ENCODE data around the gene TP53I11.

The TP53I11 gene

DNA sequence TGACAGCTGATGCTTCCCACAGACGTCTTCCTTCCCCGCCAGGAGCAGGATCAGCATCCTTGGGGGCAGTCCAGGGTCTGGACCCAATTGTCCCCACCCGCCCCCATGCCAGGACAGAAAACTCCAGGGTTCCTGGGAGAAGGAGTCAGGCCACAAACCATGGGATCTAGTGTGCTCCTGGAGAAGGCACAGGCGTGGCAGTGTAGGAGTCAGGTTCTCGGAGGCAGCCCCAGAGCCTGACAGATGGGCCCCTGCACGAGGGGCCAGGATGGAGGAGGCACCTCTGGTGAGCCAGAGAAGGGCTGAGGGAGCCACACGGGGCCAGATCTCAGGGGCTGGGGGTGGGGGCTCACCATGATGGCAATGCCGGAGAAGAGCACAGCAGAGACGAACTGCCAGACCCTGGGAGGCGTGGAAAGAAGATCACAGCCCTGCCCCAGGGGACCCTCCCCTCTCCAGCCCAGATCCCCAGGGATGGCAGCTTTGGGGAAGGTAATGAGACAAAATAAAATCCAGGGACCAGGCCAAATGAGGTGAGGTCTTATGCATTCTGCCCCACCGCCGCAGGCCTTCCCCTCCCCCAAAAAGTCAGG, 13.6 kb downstream of the TP53I11 start:
- Histone ChIP-seq H3K4me1 (ENCODE audit: control insufficient read depth, insufficient read depth, low read length) (peaks cover 10% of the 10 kb centered on the region; the same call in 1 of the 2 replicates), H3K4me3 (ENCODE audit: low read depth, low read length) (no peak overlapping the region), H3K27me3 (ENCODE audit: control insufficient read depth, insufficient read depth, low read length) (no peaks in the 10 kb centered on the region), H3K36me3 (ENCODE audit: control insufficient read depth, insufficient read depth, low read length) (peaks cover 13% of the 10 kb centered on the region), H3K9me3 (ENCODE audit: control insufficient read depth, insufficient read depth, low read depth, low read length) (no peaks in the 10 kb centered on the region), H3K9ac (ENCODE audit: low read length) (no peak overlapping the region), H3K27ac (ENCODE audit: low read depth, low read length) (no peak overlapping the region)

DNA sequence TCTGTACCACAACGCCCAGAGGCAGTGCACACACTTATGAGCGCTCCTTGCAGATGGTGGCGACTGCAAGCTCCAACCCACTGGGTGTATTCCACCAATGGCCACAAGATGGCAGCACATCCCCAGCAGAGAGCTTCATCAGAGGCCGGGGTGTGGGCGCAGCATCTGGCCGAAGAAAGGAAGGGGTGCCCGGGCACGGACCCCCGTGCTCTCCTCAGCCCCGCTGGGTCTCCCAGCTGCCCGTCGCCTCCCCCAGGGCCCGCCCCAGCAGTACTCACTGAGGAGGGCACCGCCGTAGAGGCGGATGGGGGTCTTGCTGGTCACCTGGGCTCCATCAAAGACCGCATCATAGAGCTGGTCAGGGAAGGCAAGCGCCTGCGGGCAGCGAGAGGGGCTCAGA, 14.2 kb downstream of the TP53I11 start:
- Histone ChIP-seq H3K4me3 (ENCODE audit: low read depth, low read length) (no peak overlapping the region), H3K27ac (ENCODE audit: low read depth, low read length) (no peak overlapping the region), H3K9me3 (ENCODE audit: control insufficient read depth, insufficient read depth, low read depth, low read length) (no peaks in the 10 kb centered on the region), H3K4me1 (ENCODE audit: control insufficient read depth, insufficient read depth, low read length) (peaks cover 10% of the 10 kb centered on the region), H3K36me3 (ENCODE audit: control insufficient read depth, insufficient read depth, low read length) (peaks cover 13% of the 10 kb centered on the region), H3K9ac (ENCODE audit: low read length) (no peak overlapping the region), H3K27me3 (ENCODE audit: control insufficient read depth, insufficient read depth, low read length) (no peaks in the 10 kb centered on the region)

DNA sequence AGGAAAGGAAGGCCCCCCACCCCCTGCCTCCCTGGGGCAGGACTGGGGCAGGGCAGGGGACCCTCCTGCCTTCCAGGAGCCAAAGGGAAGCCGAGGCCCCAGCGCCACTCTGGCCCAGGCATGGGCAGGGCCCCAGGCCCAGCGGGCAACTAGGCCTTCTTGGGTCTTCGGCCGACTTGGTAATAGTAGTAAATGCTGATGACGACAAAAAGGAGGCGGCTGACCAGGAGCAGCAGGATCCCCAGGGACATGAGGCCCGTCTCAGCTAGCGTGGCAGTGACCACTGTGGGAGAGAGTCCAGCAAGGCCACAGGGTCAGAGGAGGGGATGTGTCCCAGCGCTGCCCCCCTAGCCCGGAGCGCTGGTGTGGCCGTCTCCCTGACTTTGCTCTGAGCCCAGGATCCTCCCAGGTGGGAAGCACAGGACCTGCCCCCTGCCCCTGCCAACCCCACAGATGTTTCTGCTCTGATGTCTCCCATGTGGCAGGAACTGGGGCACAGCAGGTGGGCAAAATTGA, 15.9 kb downstream of the TP53I11 start:
- no peak overlapping the region for H3K9ac ChIP-seq (ENCODE audit: low read length)
- peaks cover 20% of the 10 kb centered on the region for H3K36me3 ChIP-seq (ENCODE audit: control insufficient read depth, insufficient read depth, low read length)
- no peak overlapping the region for H3K27ac ChIP-seq (ENCODE audit: low read depth, low read length)
- H3K4me1 ChIP-seq (ENCODE audit: control insufficient read depth, insufficient read depth, low read length): peaks cover 20% of the 10 kb centered on the region
- no peaks in the 10 kb centered on the region for H3K27me3 ChIP-seq (ENCODE audit: control insufficient read depth, insufficient read depth, low read length)
- H3K9me3 ChIP-seq (ENCODE audit: control insufficient read depth, insufficient read depth, low read depth, low read length): no peaks in the 10 kb centered on the region
- no peak overlapping the region for H3K4me3 ChIP-seq (ENCODE audit: low read depth, low read length)

DNA sequence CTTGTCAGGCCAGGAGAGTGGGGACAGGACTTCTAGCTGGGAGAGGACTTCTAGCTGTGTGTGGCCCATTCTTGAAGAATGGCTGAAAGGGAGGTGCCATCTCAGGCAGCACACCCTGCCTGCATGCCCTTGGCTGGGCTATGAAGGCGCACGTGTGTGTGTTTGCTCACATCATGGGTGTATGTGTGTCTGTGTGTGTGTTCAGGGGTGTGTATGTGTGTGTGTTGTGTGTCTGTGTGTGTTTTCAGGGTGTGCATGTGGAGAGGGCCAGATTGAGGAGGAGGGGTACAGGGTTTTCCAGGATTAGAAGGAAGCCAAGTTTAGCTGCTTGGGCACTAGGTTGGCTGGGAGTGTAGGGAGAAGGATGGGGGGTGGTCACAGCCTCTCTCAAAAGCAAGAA, 16.6 kb downstream of the TP53I11 start:
- no peaks in the 10 kb centered on the region for H3K27me3 ChIP-seq (ENCODE audit: control insufficient read depth, insufficient read depth, low read length)
- no peak overlapping the region for H3K27ac ChIP-seq (ENCODE audit: low read depth, low read length)
- no peaks in the 10 kb centered on the region for H3K9me3 ChIP-seq (ENCODE audit: control insufficient read depth, insufficient read depth, low read depth, low read length)
- H3K4me3 ChIP-seq (ENCODE audit: low read depth, low read length): no peak overlapping the region
- H3K36me3 ChIP-seq (ENCODE audit: control insufficient read depth, insufficient read depth, low read length): peaks cover 23% of the 10 kb centered on the region
- peaks cover 17% of the 10 kb centered on the region for H3K4me1 ChIP-seq (ENCODE audit: control insufficient read depth, insufficient read depth, low read length)
- no peak overlapping the region for H3K9ac ChIP-seq (ENCODE audit: low read length)

DNA sequence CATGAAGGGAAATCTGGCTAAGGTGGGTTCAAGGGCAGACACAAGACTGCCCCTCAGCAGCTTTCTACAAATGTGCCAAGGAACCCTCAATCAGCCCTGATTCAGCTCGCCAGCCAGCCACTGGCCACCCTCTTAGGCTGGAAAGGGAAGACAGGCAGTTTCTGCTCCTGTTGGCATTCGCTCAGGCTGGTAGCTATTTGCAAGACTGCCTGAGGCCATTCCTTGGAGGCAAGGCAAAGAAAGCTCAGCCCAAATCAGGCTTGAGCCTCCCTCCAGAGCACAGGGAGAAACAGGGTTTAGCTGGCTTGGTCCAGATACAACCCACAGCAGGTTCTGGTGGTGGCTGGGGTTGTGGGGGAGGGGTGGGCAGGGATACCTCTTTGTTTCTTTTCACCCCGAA, 19.2 kb downstream of the TP53I11 start:
- H3K4me1 ChIP-seq (ENCODE audit: control insufficient read depth, insufficient read depth, low read length): peaks cover 30% of the 10 kb centered on the region
- H3K9ac ChIP-seq (ENCODE audit: low read length): no peak overlapping the region
- no peak overlapping the region for H3K27ac ChIP-seq (ENCODE audit: low read depth, low read length)
- no peak overlapping the region for H3K4me3 ChIP-seq (ENCODE audit: low read depth, low read length)
- peaks cover 23% of the 10 kb centered on the region for H3K36me3 ChIP-seq (ENCODE audit: control insufficient read depth, insufficient read depth, low read length)
- no peaks in the 10 kb centered on the region for H3K27me3 ChIP-seq (ENCODE audit: control insufficient read depth, insufficient read depth, low read length)
- no peaks in the 10 kb centered on the region for H3K9me3 ChIP-seq (ENCODE audit: control insufficient read depth, insufficient read depth, low read depth, low read length)

DNA sequence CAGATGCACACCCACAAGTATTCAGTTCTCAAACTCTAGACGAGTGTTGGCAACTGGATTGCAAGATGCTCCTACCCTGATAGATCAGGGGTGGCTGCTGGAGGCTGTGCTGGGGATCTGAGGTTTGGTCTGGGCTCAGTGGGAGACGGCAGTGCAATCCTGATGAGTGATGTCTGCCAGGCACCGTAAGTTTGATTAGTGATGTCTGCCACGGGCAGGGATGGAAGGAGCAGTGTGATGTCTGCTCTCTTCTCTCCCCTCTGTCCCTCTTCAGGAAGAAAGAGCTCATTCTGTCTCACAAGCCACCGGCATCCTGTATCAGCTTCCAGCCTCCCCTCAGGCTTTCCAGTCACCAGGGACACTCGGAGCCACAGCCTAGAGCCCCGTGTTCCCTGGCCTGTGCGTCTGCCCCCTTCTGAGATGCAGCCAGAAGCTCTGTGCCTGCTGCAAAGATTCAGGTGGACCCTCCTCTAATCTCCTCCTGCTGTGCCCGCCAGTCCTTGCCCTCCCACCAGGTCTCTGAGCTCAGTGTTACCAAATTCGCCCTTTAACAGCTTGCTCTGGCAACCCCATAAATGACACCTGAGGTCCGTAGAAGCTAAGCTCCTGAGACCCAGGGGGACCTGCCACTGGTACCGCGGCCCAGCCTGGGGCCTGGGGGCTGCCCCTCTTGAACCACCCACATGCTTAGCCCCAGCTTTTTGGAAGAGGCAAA, 19.9 kb downstream of the TP53I11 start:
- Histone ChIP-seq H3K27ac (ENCODE audit: low read depth, low read length) (no peak overlapping the region), H3K4me1 (ENCODE audit: control insufficient read depth, insufficient read depth, low read length) (peaks cover 30% of the 10 kb centered on the region), H3K27me3 (ENCODE audit: control insufficient read depth, insufficient read depth, low read length) (no peaks in the 10 kb centered on the region), H3K36me3 (ENCODE audit: control insufficient read depth, insufficient read depth, low read length) (peaks cover 23% of the 10 kb centered on the region), H3K4me3 (ENCODE audit: low read depth, low read length) (no peak overlapping the region), H3K9me3 (ENCODE audit: control insufficient read depth, insufficient read depth, low read depth, low read length) (no peaks in the 10 kb centered on the region), H3K9ac (ENCODE audit: low read length) (no peak overlapping the region)

DNA sequence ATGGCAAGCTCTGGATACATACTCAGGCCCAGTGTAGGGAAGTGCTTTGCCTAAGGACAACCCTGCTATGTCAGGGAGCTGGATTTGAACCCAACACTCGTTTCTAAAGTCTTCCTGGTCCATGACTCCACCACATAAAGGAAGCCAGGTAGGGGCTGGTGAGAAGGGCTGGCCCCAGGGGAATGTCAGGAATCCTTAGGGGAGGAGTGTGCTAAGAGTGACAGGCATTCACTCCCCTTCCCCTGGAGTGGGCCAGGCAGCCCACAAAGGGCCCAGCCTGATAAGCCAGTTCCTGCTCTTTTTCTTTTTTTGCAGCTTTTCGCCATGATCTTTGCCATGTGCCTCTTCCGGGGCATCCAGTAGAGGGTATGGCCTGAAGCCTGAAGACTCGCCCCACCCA, 21.9 kb downstream of the TP53I11 start:
- Histone ChIP-seq H3K9ac (ENCODE audit: low read length) (no peak overlapping the region), H3K9me3 (ENCODE audit: control insufficient read depth, insufficient read depth, low read depth, low read length) (no peaks in the 10 kb centered on the region), H3K27me3 (ENCODE audit: control insufficient read depth, insufficient read depth, low read length) (no peaks in the 10 kb centered on the region), H3K4me1 (ENCODE audit: control insufficient read depth, insufficient read depth, low read length) (peaks cover 30% of the 10 kb centered on the region), H3K4me3 (ENCODE audit: low read depth, low read length) (no peak overlapping the region), H3K36me3 (ENCODE audit: control insufficient read depth, insufficient read depth, low read length) (peaks cover 15% of the 10 kb centered on the region), H3K27ac (ENCODE audit: low read depth, low read length) (no peak overlapping the region)

DNA sequence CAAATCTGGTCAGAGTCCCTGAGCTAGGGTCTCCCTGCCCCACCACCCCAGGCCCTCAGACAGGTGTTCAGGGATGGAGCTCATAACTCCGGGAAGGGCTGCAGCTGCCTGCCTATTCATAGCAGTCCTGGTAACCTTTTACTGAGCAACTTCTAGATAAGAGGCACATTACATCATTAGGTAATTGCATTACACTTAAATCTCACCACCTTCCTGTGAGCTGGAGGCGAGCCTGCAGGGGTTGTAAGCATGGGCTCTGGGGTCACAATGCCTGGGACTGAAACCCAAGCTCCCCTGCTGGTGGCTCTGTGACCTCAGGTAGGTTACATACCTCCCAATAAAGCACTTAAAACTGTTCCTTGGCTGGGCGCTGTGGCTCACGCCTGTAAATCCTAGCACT, 22.5 kb downstream of the TP53I11 start:
- Histone ChIP-seq H3K27me3 (ENCODE audit: control insufficient read depth, insufficient read depth, low read length) (no peaks in the 10 kb centered on the region), H3K4me3 (ENCODE audit: low read depth, low read length) (no peak overlapping the region), H3K9me3 (ENCODE audit: control insufficient read depth, insufficient read depth, low read depth, low read length) (no peaks in the 10 kb centered on the region), H3K27ac (ENCODE audit: low read depth, low read length) (no peak overlapping the region), H3K9ac (ENCODE audit: low read length) (no peak overlapping the region), H3K4me1 (ENCODE audit: control insufficient read depth, insufficient read depth, low read length) (peaks cover 30% of the 10 kb centered on the region), H3K36me3 (ENCODE audit: control insufficient read depth, insufficient read depth, low read length) (peaks cover 15% of the 10 kb centered on the region)

DNA sequence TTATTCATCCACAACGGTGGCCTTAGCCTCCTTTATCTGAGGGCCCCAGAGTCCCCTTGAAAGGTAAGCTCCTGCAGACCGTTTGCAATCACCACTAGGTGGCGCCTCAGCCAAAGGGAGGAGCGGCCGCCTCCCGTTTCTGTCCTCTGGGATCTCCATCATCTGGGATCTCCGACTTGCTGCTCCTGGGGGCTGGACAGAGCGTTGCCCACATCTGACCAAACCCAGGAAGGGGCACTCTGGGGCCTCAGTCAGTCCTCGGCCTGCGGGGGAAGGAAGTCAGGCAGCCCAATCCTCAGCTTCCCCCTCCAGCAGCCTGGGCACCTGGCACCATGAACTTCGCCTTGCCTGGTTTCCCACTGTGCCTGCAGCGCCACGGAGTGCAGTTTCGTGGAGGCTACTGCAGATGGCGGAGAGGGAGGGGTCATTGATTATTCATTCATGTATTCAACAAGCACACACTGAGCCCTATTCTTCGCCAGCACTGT, 23.5 kb downstream of the TP53I11 start:
- H3K4me3 ChIP-seq (ENCODE audit: low read depth, low read length): no peak overlapping the region
- H3K4me1 ChIP-seq (ENCODE audit: control insufficient read depth, insufficient read depth, low read length): peaks cover 30% of the 10 kb centered on the region
- H3K36me3 ChIP-seq (ENCODE audit: control insufficient read depth, insufficient read depth, low read length): peaks cover 16% of the 10 kb centered on the region
- no peaks in the 10 kb centered on the region for H3K27me3 ChIP-seq (ENCODE audit: control insufficient read depth, insufficient read depth, low read length)
- H3K9ac ChIP-seq (ENCODE audit: low read length): no peak overlapping the region
- no peaks in the 10 kb centered on the region for H3K9me3 ChIP-seq (ENCODE audit: control insufficient read depth, insufficient read depth, low read depth, low read length)
- no peak overlapping the region for H3K27ac ChIP-seq (ENCODE audit: low read depth, low read length)

DNA sequence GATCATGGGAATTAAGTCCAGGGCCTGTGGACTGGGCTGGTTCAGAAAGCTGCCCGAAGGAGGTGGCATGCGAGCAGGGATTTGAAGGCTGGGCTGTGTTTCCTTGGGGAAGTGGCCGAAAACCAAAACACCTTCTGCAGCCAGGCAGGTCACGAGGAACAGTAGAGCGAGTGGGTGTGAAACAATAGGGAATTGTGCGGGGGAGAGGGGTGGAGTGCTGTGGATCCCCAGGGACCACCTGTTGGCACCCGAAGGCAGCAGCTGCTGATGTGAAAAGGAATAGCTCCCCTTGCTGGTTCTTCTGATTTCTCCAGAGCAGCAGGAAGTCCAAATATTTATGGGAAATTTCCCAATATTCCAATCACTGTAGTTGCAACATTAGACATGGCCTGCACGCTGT, 24.6 kb downstream of the TP53I11 start:
- Histone ChIP-seq H3K36me3 (ENCODE audit: control insufficient read depth, insufficient read depth, low read length) (peaks cover 16% of the 10 kb centered on the region), H3K27me3 (ENCODE audit: control insufficient read depth, insufficient read depth, low read length) (no peaks in the 10 kb centered on the region), H3K9ac (ENCODE audit: low read length) (no peak overlapping the region), H3K9me3 (ENCODE audit: control insufficient read depth, insufficient read depth, low read depth, low read length) (no peaks in the 10 kb centered on the region), H3K4me3 (ENCODE audit: low read depth, low read length) (no peak overlapping the region), H3K27ac (ENCODE audit: low read depth, low read length) (no peak overlapping the region), H3K4me1 (ENCODE audit: control insufficient read depth, insufficient read depth, low read length) (peaks cover 24% of the 10 kb centered on the region)

DNA sequence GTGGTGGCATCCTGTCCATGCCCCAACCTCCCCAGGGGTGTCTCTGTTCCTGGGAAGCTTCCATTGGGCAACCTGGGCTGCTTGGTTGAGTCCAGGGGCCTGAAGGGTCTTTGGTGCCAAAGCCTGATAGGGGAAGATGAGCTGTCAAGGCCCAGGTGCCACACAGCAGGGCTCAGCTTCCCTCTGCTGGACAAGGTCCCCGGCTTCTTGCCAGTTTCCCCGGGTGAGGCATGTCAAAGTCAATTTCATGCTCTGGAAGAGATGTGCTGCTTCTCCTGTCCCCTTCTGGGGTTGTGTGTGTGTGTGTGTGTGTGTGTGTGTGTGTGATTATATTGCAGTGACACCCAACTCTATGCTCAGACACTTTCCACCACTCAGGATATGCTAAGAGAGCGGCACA, 26.9 kb downstream of the TP53I11 start:
- Histone ChIP-seq H3K4me1 (ENCODE audit: control insufficient read depth, insufficient read depth, low read length) (peaks cover 14% of the 10 kb centered on the region; the same call in 1 of the 2 replicates), H3K36me3 (ENCODE audit: control insufficient read depth, insufficient read depth, low read length) (peaks cover 10% of the 10 kb centered on the region; the same call in 1 of the 2 replicates), H3K27ac (ENCODE audit: low read depth, low read length) (no peak overlapping the region), H3K9me3 (ENCODE audit: control insufficient read depth, insufficient read depth, low read depth, low read length) (no peaks in the 10 kb centered on the region), H3K4me3 (ENCODE audit: low read depth, low read length) (no peak overlapping the region), H3K27me3 (ENCODE audit: control insufficient read depth, insufficient read depth, low read length) (no peaks in the 10 kb centered on the region), H3K9ac (ENCODE audit: low read length) (no peak overlapping the region)

Data from HUES6 (cell line).